ENCODE measurements around the gene CCL8.

Gene CCL8

GRCh38 chr17:34337701-34338100 lies 18.5 kb downstream of the CCL8 start:
- H3K9ac ChIP-seq (ENCODE audit: low read depth, low read length): no peak overlapping the region
- H3K27me3 ChIP-seq (ENCODE audit: insufficient read depth, low read length, poor library complexity): no peaks in the 10 kb centered on the region
- H3K4me3 ChIP-seq (ENCODE audit: low read depth in 1 of 2, low read length in 2 of 2): no peak overlapping the region
- no peaks in the 10 kb centered on the region for H3K4me1 ChIP-seq (ENCODE audit: insufficient read depth, low read length)
- no peak overlapping the region for H2AFZ ChIP-seq (ENCODE audit: low read depth, low read length)
- DNase-seq: no peak
- no peaks in the 10 kb centered on the region for H3K79me2 ChIP-seq (ENCODE audit: insufficient read depth, low read length)
- H3K4me2 ChIP-seq (ENCODE audit: insufficient read depth, low read length): no peak overlapping the region
- no peak for ATAC-seq (ENCODE audit: insufficient read depth, low read depth)
- H3K36me3 ChIP-seq (ENCODE audit: insufficient read depth, low read length): no peaks in the 10 kb centered on the region
- TF ChIP-seq EZH2 (IDR thresholded peaks at IDR 0.05; ENCODE audit: borderline replicate concordance, low read depth, low read length, severe bottlenecking) (no peak), CTCF (IDR thresholded peaks at IDR 0.05; ENCODE audit: borderline replicate concordance, extremely low read depth, low read length, poor library complexity, severe bottlenecking) (no peak)
- H3K9me3 ChIP-seq (ENCODE audit: insufficient read depth, low read length, severe bottlenecking): no peaks in the 10 kb centered on the region
- H4K20me1 ChIP-seq (ENCODE audit: insufficient read depth, low read length): no peaks in the 10 kb centered on the region
- no peak overlapping the region for H3K27ac ChIP-seq (ENCODE audit: low read length)

- Histone ChIP-seq H3K4me2 (ENCODE audit: insufficient read depth, low read length) (no peak overlapping the region), H3K4me1 (ENCODE audit: insufficient read depth, low read length) (no peaks in the 10 kb centered on the region), H4K20me1 (ENCODE audit: insufficient read depth, low read length) (no peaks in the 10 kb centered on the region), H3K9me3 (ENCODE audit: insufficient read depth, low read length, severe bottlenecking) (no peaks in the 10 kb centered on the region), H3K27me3 (ENCODE audit: insufficient read depth, low read length, poor library complexity) (no peaks in the 10 kb centered on the region), H3K36me3 (ENCODE audit: insufficient read depth, low read length) (no peaks in the 10 kb centered on the region), H2AFZ (ENCODE audit: low read depth, low read length) (no peak overlapping the region), H3K9ac (ENCODE audit: low read depth, low read length) (no peak overlapping the region), H3K4me3 (ENCODE audit: low read depth in 1 of 2, low read length in 2 of 2) (no peak overlapping the region), H3K79me2 (ENCODE audit: insufficient read depth, low read length) (no peaks in the 10 kb centered on the region), H3K27ac (ENCODE audit: low read length) (no peak overlapping the region)
- ATAC-seq (ENCODE audit: insufficient read depth, low read depth) (no peak), DNase-seq (no peak)
- TF ChIP-seq CTCF (IDR thresholded peaks at IDR 0.05; ENCODE audit: borderline replicate concordance, extremely low read depth, low read length, poor library complexity, severe bottlenecking): no peak
- TF ChIP-seq EZH2 (IDR thresholded peaks at IDR 0.05; ENCODE audit: borderline replicate concordance, low read depth, low read length, severe bottlenecking): no peak
These were observed 20.0 kb downstream of the CCL8 start for GRCh38 chr17:34339138-34339770.

- Histone ChIP-seq H3K4me3 (ENCODE audit: low read depth in 1 of 2, low read length in 2 of 2) (no peak overlapping the region), H4K20me1 (ENCODE audit: insufficient read depth, low read length) (no peaks in the 10 kb centered on the region), H3K36me3 (ENCODE audit: insufficient read depth, low read length) (no peaks in the 10 kb centered on the region), H3K27me3 (ENCODE audit: insufficient read depth, low read length, poor library complexity) (no peaks in the 10 kb centered on the region), H3K4me2 (ENCODE audit: insufficient read depth, low read length) (no peak overlapping the region), H3K79me2 (ENCODE audit: insufficient read depth, low read length) (no peaks in the 10 kb centered on the region), H3K27ac (ENCODE audit: low read length) (no peak overlapping the region), H3K9me3 (ENCODE audit: insufficient read depth, low read length, severe bottlenecking) (no peaks in the 10 kb centered on the region), H3K9ac (ENCODE audit: low read depth, low read length) (no peak overlapping the region), H2AFZ (ENCODE audit: low read depth, low read length) (no peak overlapping the region), H3K4me1 (ENCODE audit: insufficient read depth, low read length) (no peaks in the 10 kb centered on the region)
- DNase-seq: no peak
- ATAC-seq (ENCODE audit: insufficient read depth, low read depth): no peak
- TF ChIP-seq CTCF (IDR thresholded peaks at IDR 0.05; ENCODE audit: borderline replicate concordance, extremely low read depth, low read length, poor library complexity, severe bottlenecking): no peak
- TF ChIP-seq EZH2 (IDR thresholded peaks at IDR 0.05; ENCODE audit: borderline replicate concordance, low read depth, low read length, severe bottlenecking): no peak
These were observed 22.7 kb downstream of the CCL8 start for GRCh38 chr17:34341916-34342315.

Measured in DND-41 (cell line).